Measurements from ENCODE around the gene LYRM4.

Gene LYRM4

DNA sequence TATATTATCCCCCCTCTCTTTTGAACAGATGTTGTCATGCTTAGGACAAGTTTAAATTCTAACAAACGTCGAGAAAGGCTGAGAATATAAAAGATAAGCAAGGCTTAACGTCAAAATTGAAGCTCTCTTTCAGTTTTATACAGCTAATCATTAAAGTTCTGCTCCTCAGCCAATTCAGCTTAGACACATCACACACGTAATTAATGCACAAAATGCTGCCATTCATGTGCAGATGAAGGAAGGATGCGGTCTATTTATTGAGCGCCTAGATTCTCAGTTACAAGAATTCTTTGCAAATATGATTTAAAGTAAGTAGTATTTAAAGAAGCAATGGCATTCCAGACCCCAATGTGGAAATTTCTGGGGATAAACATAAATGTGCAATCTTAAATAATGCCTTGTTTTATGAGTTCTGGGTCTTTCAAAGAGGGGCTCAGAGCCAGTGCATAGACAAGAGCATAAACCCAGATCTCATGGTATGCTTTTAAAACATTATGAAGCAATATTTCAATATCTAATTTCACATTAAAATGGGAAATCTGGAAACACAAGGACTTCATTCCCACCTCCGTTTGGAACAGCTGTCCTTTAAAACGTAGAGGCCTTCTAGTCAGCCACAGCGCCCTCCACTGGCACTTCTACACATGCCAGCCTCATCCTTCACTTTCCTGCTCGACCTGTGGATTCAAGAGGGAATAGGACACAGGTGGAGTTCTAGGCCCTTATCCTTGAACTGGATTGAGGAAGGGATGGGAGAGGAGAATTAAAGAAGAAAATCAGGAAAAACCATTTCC lies 85.8 kb downstream of the LYRM4 start:
- no peak overlapping the region for H3K23ac ChIP-seq (ENCODE audit: low read length)
- H3K4me1 ChIP-seq (ENCODE audit: control insufficient read depth in 1 of 2, insufficient read depth in 2 of 2, low read length in 2 of 2) = no peaks in the 10 kb centered on the region
- H3K18ac ChIP-seq (ENCODE audit: low read length) = no peak overlapping the region
- no peak overlapping the region for H3K4me2 ChIP-seq (ENCODE audit: low read length)
- H2BK12ac ChIP-seq (ENCODE audit: low read length) = no peak overlapping the region
- no peak overlapping the region for H3K4ac ChIP-seq (ENCODE audit: low read depth, low read length)
- no peak overlapping the region for H3K4me3 ChIP-seq (ENCODE audit: low read depth, low read length)
- H2BK5ac ChIP-seq (ENCODE audit: low read depth, low read length, poor library complexity) = no peak overlapping the region
- DNase-seq = peak in 1 of 2 donors; percentile 7
- WGBS (ENCODE audit: extremely low coverage, insufficient coverage, insufficient read length) = no CpG with 5 or more reads among the region's 10 CpGs
- H2BK120ac ChIP-seq (ENCODE audit: insufficient read depth, low read length, poor library complexity) = no peak overlapping the region
- no peak overlapping the region for H3K27ac ChIP-seq (ENCODE audit: low read depth, low read length)
- no peak overlapping the region for H3K9ac ChIP-seq (ENCODE audit: low read length)
- H3K9me3 ChIP-seq (ENCODE audit: insufficient read depth, low read depth, low read length) = no peaks in the 10 kb centered on the region
- H3K79me1 ChIP-seq (ENCODE audit: low read length) = no peaks in the 10 kb centered on the region
- no peak overlapping the region for H4K91ac ChIP-seq (ENCODE audit: low read depth, low read length)
- no peaks in the 10 kb centered on the region for H3K79me2 ChIP-seq (ENCODE audit: control insufficient read depth, insufficient read depth, low read length, poor library complexity)
- H3K36me3 ChIP-seq (ENCODE audit: control insufficient read depth in 1 of 2, insufficient read depth in 2 of 2, low read length in 2 of 2) = no peaks in the 10 kb centered on the region
- no peak overlapping the region for H4K8ac ChIP-seq (ENCODE audit: low read depth, low read length)
- no peak overlapping the region for H2AFZ ChIP-seq (ENCODE audit: insufficient read depth, low read length, poor library complexity)
- H3K27me3 ChIP-seq (ENCODE audit: insufficient read depth, low read length) = no peaks in the 10 kb centered on the region
- H2AK5ac ChIP-seq (ENCODE audit: low read length) = no peak overlapping the region
- no peak overlapping the region for H3K14ac ChIP-seq (ENCODE audit: low read length)
- H4K12ac ChIP-seq (ENCODE audit: low read depth, low read length) = no peak overlapping the region

- Histone ChIP-seq H2BK12ac (ENCODE audit: low read length) (no peak overlapping the region), H3K36me3 (ENCODE audit: control insufficient read depth in 1 of 2, insufficient read depth in 2 of 2, low read length in 2 of 2) (no peaks in the 10 kb centered on the region), H3K27me3 (ENCODE audit: insufficient read depth, low read length) (no peaks in the 10 kb centered on the region), H2BK120ac (ENCODE audit: insufficient read depth, low read length, poor library complexity) (no peak overlapping the region), H3K4ac (ENCODE audit: low read depth, low read length) (no peak overlapping the region), H3K79me1 (ENCODE audit: low read length) (no peaks in the 10 kb centered on the region), H3K79me2 (ENCODE audit: control insufficient read depth, insufficient read depth, low read length, poor library complexity) (no peaks in the 10 kb centered on the region), H3K18ac (ENCODE audit: low read length) (no peak overlapping the region), H4K8ac (ENCODE audit: low read depth, low read length) (no peak overlapping the region), H3K4me2 (ENCODE audit: low read length) (no peak overlapping the region), H3K4me1 (ENCODE audit: control insufficient read depth in 1 of 2, insufficient read depth in 2 of 2, low read length in 2 of 2) (no peaks in the 10 kb centered on the region), H3K4me3 (ENCODE audit: low read depth, low read length) (no peak overlapping the region), H3K9ac (ENCODE audit: low read length) (no peak overlapping the region), H3K14ac (ENCODE audit: low read length) (no peak overlapping the region), H2AK5ac (ENCODE audit: low read length) (no peak overlapping the region), H3K9me3 (ENCODE audit: insufficient read depth, low read depth, low read length) (no peaks in the 10 kb centered on the region), H4K91ac (ENCODE audit: low read depth, low read length) (no peak overlapping the region), H2AFZ (ENCODE audit: insufficient read depth, low read length, poor library complexity) (no peak overlapping the region), H3K23ac (ENCODE audit: low read length) (no peak overlapping the region), H3K27ac (ENCODE audit: low read depth, low read length) (no peak overlapping the region), H4K12ac (ENCODE audit: low read depth, low read length) (no peak overlapping the region), H2BK5ac (ENCODE audit: low read depth, low read length, poor library complexity) (no peak overlapping the region)
- no CpG with 5 or more reads among the region's 6 CpGs for WGBS (ENCODE audit: extremely low coverage, insufficient coverage, insufficient read length)
- no peak for DNase-seq
Measured at GRCh38 chr6:5174244-5174643, 86.5 kb downstream of the LYRM4 start.

GRCh38 chr6:5173810-5174209 lies 86.9 kb downstream of the LYRM4 start:
- no peak overlapping the region for H2BK120ac ChIP-seq (ENCODE audit: insufficient read depth, low read length, poor library complexity)
- H3K79me1 ChIP-seq (ENCODE audit: low read length) = no peaks in the 10 kb centered on the region

GRCh38 chr6:5172897-5173474 lies 87.8 kb downstream of the LYRM4 start:
- Histone ChIP-seq H3K79me2 (ENCODE audit: control insufficient read depth, insufficient read depth, low read length, poor library complexity) (no peaks in the 10 kb centered on the region), H3K4me1 (ENCODE audit: control insufficient read depth in 1 of 2, insufficient read depth in 2 of 2, low read length in 2 of 2) (no peaks in the 10 kb centered on the region), H3K23ac (ENCODE audit: low read length) (no peak overlapping the region), H2AFZ (ENCODE audit: insufficient read depth, low read length, poor library complexity) (no peak overlapping the region), H3K79me1 (ENCODE audit: low read length) (no peaks in the 10 kb centered on the region), H2BK5ac (ENCODE audit: low read depth, low read length, poor library complexity) (no peak overlapping the region), H3K36me3 (ENCODE audit: control insufficient read depth in 1 of 2, insufficient read depth in 2 of 2, low read length in 2 of 2) (no peaks in the 10 kb centered on the region), H3K27ac (ENCODE audit: low read depth, low read length) (no peak overlapping the region), H3K4me3 (ENCODE audit: low read depth, low read length) (no peak overlapping the region), H3K4ac (ENCODE audit: low read depth, low read length) (no peak overlapping the region), H3K18ac (ENCODE audit: low read length) (no peak overlapping the region), H3K14ac (ENCODE audit: low read length) (no peak overlapping the region), H4K91ac (ENCODE audit: low read depth, low read length) (no peak overlapping the region), H3K4me2 (ENCODE audit: low read length) (no peak overlapping the region), H2AK5ac (ENCODE audit: low read length) (no peak overlapping the region), H4K8ac (ENCODE audit: low read depth, low read length) (no peak overlapping the region), H2BK120ac (ENCODE audit: insufficient read depth, low read length, poor library complexity) (no peak overlapping the region), H2BK12ac (ENCODE audit: low read length) (no peak overlapping the region), H3K9me3 (ENCODE audit: insufficient read depth, low read depth, low read length) (no peaks in the 10 kb centered on the region), H4K12ac (ENCODE audit: low read depth, low read length) (no peak overlapping the region), H3K27me3 (ENCODE audit: insufficient read depth, low read length) (no peaks in the 10 kb centered on the region), H3K9ac (ENCODE audit: low read length) (no peak overlapping the region)
- DNase-seq = no peak
- no CpG with 5 or more reads among the region's 4 CpGs for WGBS (ENCODE audit: extremely low coverage, insufficient coverage, insufficient read length)

More at GRCh38 chr6:5173810-5174209, 86.9 kb downstream of the LYRM4 start:
- Histone ChIP-seq H4K91ac (ENCODE audit: low read depth, low read length) (no peak overlapping the region), H3K14ac (ENCODE audit: low read length) (no peak overlapping the region), H2AK5ac (ENCODE audit: low read length) (no peak overlapping the region), H3K9ac (ENCODE audit: low read length) (no peak overlapping the region), H4K12ac (ENCODE audit: low read depth, low read length) (no peak overlapping the region), H2AFZ (ENCODE audit: insufficient read depth, low read length, poor library complexity) (no peak overlapping the region), H2BK5ac (ENCODE audit: low read depth, low read length, poor library complexity) (no peak overlapping the region), H3K27me3 (ENCODE audit: insufficient read depth, low read length) (no peaks in the 10 kb centered on the region), H3K4me2 (ENCODE audit: low read length) (no peak overlapping the region), H3K9me3 (ENCODE audit: insufficient read depth, low read depth, low read length) (no peaks in the 10 kb centered on the region), H3K23ac (ENCODE audit: low read length) (no peak overlapping the region), H3K4me1 (ENCODE audit: control insufficient read depth in 1 of 2, insufficient read depth in 2 of 2, low read length in 2 of 2) (no peaks in the 10 kb centered on the region), H3K4me3 (ENCODE audit: low read depth, low read length) (no peak overlapping the region), H3K18ac (ENCODE audit: low read length) (no peak overlapping the region), H3K4ac (ENCODE audit: low read depth, low read length) (no peak overlapping the region), H3K79me2 (ENCODE audit: control insufficient read depth, insufficient read depth, low read length, poor library complexity) (no peaks in the 10 kb centered on the region), H2BK12ac (ENCODE audit: low read length) (no peak overlapping the region), H4K8ac (ENCODE audit: low read depth, low read length) (no peak overlapping the region), H3K36me3 (ENCODE audit: control insufficient read depth in 1 of 2, insufficient read depth in 2 of 2, low read length in 2 of 2) (no peaks in the 10 kb centered on the region), H3K27ac (ENCODE audit: low read depth, low read length) (no peak overlapping the region)
- DNase-seq = no peak
- WGBS (ENCODE audit: extremely low coverage, insufficient coverage, insufficient read length) = no CpG with 5 or more reads among the region's 3 CpGs

All from trophoblast cell (in vitro differentiated cells and primary cell).